ENCODE results near the gene TNFSF15. TPM values are rescaled to one million over a fixed set of nuclear protein-coding genes. Genes with fewer than 3 reads are reported as not detected.

TNFSF15 gene
- total RNA-seq, 1 experiment from 2014 or later, result not detected

- DNase-seq (ENCODE audit: low read depth, low spot score) (no peak), ATAC-seq (no peak)
- Histone ChIP-seq H3K36me3 (ENCODE audit: control insufficient read depth in 1 of 2, insufficient read depth in 2 of 2, low read length in 2 of 2) (no peaks in the 10 kb centered on the region), H3K4me2 (ENCODE audit: low read length) (no peak overlapping the region), H3K9me3 (ENCODE audit: control insufficient read depth in 1 of 2, insufficient read depth in 1 of 2, low read depth in 1 of 2, low read length in 2 of 2) (no peaks in the 10 kb centered on the region), H4K20me1 (ENCODE audit: insufficient read depth) (no peaks in the 10 kb centered on the region), H3K9ac (ENCODE audit: low read length) (no peak overlapping the region), H3K27ac (ENCODE audit: low read depth, low read length) (no peak overlapping the region), H3K4me1 (ENCODE audit: control insufficient read depth in 1 of 2, insufficient read depth in 2 of 2, low read length in 2 of 2) (no peaks in the 10 kb centered on the region), H3K27me3 (ENCODE audit: insufficient read depth, low read length) (peaks cover 20% of the 10 kb centered on the region; the same call in 1 of the 2 replicates), H3K9me2 (ENCODE audit: insufficient read depth) (no peaks in the 10 kb centered on the region), H2AFZ (ENCODE audit: low read depth, low read length, poor library complexity, severe bottlenecking) (no peak overlapping the region), H3K79me2 (ENCODE audit: insufficient read depth, low read length) (no peaks in the 10 kb centered on the region), H3K4me3 (replicated peaks in 1 of 2; ENCODE audit: low read depth in 1 of 2, low read length in 2 of 2) (no peak overlapping the region)
- no peak for TF ChIP-seq REST (IDR thresholded peaks at IDR 0.05; ENCODE audit: low read depth)
- no peak for TF ChIP-seq ZFX (IDR thresholded peaks at IDR 0.05)
- TF ChIP-seq EZH2 (IDR thresholded peaks at IDR 0.05), result no peak
- TF ChIP-seq POLR2A (IDR thresholded peaks at IDR 0.05; ENCODE audit: borderline replicate concordance, extremely low read depth, insufficient read depth, insufficient read length), result no peak
- TF ChIP-seq TCF7L2 (IDR thresholded peaks at IDR 0.05; ENCODE audit: borderline replicate concordance, extremely low read depth, insufficient read depth, insufficient read length), result no peak
- no peak for TF ChIP-seq YY1 (IDR thresholded peaks at IDR 0.05; ENCODE audit: extremely low read depth, insufficient replicate concordance, low read depth, low read length)
- no peak for TF ChIP-seq RAD21 (IDR thresholded peaks at IDR 0.05; ENCODE audit: low read depth)
- no peak for TF ChIP-seq ZNF274 (IDR thresholded peaks at IDR 0.05; ENCODE audit: low read depth, low read length)
- no peak for TF ChIP-seq CTCF (IDR thresholded peaks at IDR 0.05 in 2 of 3, conservative IDR thresholded peaks at IDR 0.05 in 1 of 3; ENCODE audit: borderline replicate concordance in 1 of 3, insufficient read depth in 1 of 3, low read depth in 2 of 3, low read length in 2 of 3)
- TF ChIP-seq ATF3 (IDR thresholded peaks at IDR 0.05), result no peak
- intact Hi-C loops (cut with micrococcal nuclease), result no loop called here
- RAD21 ChIA-PET (ENCODE audit: low non-redundant PET in 1 of 2, low total read pairs in 2 of 2, uncharacterized antibody in 2 of 2, unreplicated experiment in 2 of 2), result no interaction called here
- no TSS peak for BruUV-seq (replicated peaks)
- CTCF ChIA-PET, result no interaction called here
- POLR2A ChIA-PET, result no interaction called here
Observed at GRCh38 chr9:114785866-114786650, 19.8 kb downstream of the TNFSF15 start.
